HG02678 (cell line): Measurements from ENCODE around the gene CNTN4.

ENCODE experiments used
- ATAC-seq: cut with Tn5 transposase; IDR thresholded peaks from one replicate; pipeline ENCODE4 v1.9.1; 2021; ENCODE audit warnings: mild to moderate bottlenecking, moderate library complexity; ENCODE audit not compliant: unreplicated experiment

CNTN4 gene

DNA sequence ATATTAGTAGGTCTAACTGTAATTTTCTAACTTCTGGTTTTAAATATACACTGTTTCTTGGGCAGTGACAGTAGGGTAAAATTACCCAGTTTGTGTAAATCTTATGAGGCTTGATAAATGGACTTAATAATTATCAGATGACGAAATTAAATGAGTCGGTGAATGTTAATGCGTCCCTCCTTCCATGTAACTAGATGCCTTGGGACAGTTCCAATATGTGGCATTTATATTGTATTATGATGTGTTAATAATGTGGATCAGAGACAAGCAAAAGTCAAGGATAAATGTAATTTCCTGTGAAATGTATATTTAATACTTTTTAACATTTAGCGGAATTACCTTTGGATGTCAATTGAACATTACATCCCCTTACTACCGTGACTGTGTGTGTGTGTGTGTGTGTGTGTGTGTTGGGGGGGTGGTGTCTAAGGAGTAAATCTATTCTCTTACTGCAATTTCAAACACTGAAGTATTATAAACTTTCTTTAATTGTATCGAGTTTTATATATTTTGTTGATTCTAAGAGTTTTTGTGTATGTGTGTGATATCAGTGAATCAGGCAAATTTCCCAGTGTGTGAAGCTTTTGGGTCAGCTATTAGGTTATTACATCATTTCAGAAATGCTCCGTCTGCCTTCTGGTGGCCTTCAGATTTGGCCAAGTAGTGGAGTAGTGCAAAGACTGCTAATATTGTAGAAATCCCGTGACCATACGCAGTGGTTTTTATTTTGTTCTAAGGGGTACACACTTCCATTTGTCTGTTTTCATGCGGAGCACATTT, 50.1 kb downstream of the CNTN4 start:
- ATAC-seq = no peak

DNA sequence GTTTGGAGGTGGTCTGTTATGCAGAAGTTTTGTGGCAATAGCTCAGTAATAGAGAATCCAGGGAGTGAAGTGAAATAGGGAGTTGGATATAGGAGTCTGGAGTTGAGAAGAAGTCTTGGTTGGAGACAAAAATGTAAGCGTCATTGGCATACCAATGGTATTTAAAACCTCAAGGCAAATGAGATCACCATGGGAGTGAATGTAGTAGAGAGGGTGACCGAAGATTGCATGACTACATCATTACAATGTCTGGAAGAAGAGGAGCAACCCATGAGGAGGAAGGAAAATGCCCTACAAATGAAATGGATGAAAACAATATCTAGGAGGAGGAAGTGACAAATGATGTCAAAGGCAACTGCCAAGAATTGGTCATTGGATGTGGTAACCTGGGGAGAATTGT, 54.4 kb downstream of the CNTN4 start:
- ATAC-seq = no peak

GRCh38 chr3:2153547-2153946, 54.9 kb downstream of the CNTN4 start:
- no peak for ATAC-seq

DNA sequence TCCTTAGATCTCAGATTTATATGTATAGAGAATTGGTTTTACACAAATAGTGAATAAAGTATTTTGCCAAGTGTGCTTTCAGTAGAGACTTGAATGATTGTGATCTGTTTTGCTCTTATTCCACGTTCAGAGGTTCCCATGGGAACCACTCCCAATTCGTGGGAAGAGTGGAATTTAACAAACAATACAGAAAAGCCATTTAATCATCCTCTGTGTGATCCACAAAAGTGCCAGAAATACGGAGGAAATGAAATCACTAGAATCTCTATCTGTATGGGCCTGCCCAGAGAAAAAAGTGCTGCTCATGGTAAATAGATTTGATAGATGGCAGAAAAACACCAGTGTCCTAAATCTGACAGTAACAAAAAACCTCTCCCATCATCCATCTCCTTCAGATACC, 56.0 kb downstream of the CNTN4 start:
- ATAC-seq = no peak

DNA sequence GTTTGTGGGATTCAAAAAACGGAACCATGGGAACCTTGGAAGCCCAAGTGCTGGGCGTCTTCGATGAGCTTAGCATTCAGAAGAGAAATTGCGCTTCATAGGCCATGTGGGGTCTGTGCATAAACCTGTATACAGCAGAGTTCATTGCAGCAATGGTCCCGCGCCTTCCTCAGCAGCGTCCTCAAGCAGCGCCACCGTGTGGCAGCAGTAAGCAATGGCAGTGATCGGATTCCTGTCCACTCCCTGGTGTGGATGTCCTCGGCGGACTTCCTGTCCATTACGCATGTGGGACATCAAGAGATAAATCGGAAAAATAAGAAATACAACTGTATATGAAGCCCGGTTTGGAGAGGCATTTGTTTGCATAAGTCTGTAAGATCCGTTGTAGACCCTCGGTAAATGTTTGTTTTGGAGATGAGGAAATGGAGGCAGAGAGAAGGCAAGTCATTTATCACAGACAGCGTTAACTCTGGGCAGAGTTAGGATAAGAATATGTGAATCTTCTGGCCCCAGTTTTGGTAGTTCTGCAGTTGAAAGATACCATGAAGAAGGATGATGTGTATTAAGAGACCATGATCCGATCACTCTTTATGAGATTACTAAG, 57.7 kb downstream of the CNTN4 start:
- ATAC-seq = peak; percentile 72

DNA sequence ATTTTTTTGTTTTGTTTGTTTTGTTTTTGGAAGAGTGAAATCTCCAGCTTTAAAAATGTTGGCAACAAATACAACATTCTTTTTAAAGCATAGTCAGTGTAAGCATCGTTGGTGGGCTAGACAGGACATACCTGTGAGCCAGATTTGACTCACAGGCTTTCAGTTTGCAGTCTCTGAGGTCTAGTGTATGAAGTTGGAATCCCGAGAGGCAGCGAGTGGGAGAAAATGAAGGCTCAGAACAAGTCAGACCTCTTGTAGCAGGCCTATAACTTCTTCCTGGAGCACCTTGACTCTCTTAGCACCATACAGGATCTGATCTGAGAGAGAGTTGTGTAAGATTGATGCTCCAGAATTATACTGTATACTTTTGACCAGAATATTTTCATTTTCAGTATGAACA, 60.2 kb downstream of the CNTN4 start:
- ATAC-seq = no peak

GRCh38 chr3:2166552-2166951, 67.9 kb downstream of the CNTN4 start:
- ATAC-seq = no peak

DNA sequence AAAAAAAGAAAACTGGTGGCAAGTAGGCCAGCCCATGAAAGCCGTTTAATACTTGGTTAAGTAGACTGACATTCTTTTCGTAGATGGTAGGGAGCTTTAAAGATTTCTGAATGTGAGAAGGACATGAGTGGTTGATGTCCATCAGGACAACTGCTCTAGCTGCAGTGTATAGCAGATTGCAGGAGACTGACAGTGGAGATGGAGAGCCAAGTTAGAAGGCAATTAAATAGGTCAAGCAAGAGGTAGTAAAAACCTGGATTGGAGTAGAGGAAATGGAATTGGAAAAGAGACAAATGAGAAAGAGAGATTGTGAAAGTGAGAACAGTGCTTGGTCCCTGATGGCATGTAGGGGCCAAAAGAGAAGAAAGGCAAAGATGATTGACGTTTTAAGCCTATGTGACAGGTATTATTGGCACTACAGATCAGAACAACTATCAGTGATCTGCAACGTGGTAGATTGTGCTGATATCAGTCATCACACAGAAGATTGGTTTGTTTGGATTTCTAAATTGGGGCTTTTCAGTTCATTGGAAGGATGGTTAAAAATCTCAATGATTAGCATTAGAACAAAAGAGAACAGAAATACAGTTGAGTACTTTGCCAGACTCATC, 74.0 kb downstream of the CNTN4 start:
- ATAC-seq = no peak

- no peak for ATAC-seq
Measured at GRCh38 chr3:2180634-2181033, 82.0 kb downstream of the CNTN4 start.

DNA sequence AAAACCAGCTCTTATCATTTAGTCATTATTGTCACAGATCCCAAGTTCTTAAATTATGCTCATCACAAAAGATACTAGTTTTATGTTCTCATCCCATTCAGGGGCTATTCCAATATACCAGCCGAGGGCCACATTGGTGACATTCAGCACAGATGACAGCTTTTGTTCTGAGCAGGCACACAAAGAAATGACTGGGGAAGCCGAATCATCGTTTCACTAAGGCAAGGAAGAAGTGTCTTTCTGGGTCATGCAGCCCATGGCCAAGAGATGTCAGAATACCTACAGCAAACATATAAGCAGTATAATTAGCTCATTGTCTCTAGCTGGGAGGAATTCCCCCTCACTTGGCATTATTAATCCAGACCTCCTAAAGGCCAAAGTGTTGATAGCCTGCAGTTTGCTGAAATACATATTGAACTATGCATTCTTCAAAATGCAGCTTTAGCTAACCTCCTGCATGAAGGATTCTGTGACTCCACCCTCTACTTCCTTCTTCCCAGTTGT, 100.2 kb downstream of the CNTN4 start:
- ATAC-seq = no peak

- no peak for ATAC-seq
Measured at GRCh38 chr3:2204054-2204453, 105.4 kb downstream of the CNTN4 start.

GRCh38 chr3:2205692-2206091, 107.0 kb downstream of the CNTN4 start:
- no peak for ATAC-seq

DNA sequence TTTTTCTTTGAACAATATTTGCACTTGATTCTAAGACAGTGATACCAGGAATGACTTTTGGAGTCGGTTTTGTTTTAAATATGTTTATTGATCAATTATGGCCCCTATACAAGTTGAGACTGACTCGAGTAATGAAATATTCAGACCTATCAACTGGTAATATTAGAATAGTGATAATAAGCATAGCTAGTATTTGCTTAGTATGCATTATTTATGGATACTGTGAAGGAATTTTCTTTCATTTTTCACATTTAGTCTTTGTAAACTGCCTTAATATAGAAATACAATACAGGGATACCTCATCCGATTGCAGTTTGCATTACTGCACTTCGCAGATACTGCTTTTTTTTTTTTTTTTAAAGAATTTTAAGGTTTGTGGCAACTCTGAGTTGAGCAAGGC, 107.9 kb downstream of the CNTN4 start:
- ATAC-seq = no peak

DNA sequence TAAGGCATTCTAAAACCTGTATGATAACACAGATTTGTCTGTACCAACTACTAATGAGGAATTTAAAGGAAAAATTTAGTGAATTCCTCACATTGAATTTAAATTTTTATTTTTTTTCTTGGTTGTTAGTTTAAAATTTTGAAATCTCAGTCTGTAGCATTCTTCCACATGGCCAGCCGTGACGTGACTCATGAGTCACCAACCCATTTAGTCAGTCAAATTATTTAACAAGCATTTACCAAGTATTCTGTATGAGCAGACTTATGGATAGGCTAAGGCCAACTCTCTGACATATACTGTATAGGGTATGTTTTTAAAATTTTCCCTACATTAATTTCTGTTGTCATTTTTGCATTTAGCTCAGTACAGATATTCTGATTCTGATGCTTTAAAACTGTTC, 112.9 kb downstream of the CNTN4 start:
- ATAC-seq = no peak

GRCh38 chr3:2212206-2212605, 113.5 kb downstream of the CNTN4 start:
- ATAC-seq = no peak

GRCh38 chr3:2218375-2218774, 119.7 kb downstream of the CNTN4 start:
- ATAC-seq = no peak

DNA sequence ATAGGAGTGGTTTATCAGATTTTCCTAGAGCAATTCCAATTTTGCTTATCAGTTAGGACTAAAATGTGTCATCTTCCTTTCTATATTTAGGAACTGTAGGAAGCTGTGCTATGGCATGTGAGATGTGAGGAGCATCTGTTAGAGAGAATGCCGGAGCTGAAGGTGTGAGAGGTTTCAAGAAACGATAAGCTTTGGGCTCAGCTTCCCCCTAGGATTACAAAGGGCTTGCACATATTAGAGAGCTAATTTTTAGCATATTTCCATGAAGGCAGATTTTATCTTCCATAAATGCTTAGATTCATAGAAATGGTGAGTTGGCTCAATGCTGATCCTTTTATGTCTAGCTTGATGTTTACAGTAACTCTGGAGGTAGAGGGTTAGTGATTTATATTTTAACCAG, 120.2 kb downstream of the CNTN4 start:
- ATAC-seq = no peak

GRCh38 chr3:2236203-2236602, 137.5 kb downstream of the CNTN4 start:
- ATAC-seq = no peak

DNA sequence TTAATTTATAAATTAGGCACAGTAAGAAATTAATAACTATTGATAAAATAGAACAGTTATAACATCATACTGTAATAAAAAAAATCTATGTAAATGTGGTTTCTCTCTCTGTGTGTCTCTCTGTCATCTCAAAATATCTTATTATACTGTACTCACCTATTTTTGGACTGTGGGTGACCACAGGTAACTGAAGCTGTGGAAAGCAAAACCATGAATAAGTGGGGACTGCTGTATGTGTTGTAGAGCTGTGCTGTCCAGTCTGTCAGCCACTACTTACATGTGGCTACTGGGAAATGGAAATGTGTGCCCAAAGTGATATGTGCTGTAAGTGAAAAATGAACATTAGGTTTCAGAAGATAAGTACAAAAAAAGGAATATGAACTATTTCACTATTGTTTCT, 145.5 kb downstream of the CNTN4 start:
- ATAC-seq = no peak

- no peak for ATAC-seq
Measured at GRCh38 chr3:2246873-2247648, 148.4 kb downstream of the CNTN4 start.

- no peak for ATAC-seq
Measured at GRCh38 chr3:2247831-2248230, 149.2 kb downstream of the CNTN4 start.
